Myocyte (in vitro differentiated cells): ENCODE measurements around the gene SOX6. TPM values are rescaled to one million over a fixed set of nuclear protein-coding genes. Genes with fewer than 3 reads are reported as not detected.
A peak's percentile ranks its signal among the peaks of the same experiment; 100 is the strongest.

Source experiments
- DNase-seq: peaks from one replicate; pipeline ENCODE4 v3.0.0-alpha.2; 2012; ENCODE audit warnings: low read depth
- total RNA-seq: library from RNA; depleted of rRNA; stranded (reverse); fragments of >200 nt; gene quantifications from 2 replicates; pipeline ENCODE4 v1.2.3, GENCODE V29; 2014

The SOX6 gene
- total RNA-seq, 1 donor from 2014 or later: 1.1 TPM

GRCh38 chr11:15969281-15969680, 387.1 kb downstream of the SOX6 start:
- peak; percentile 82 for DNase-seq

GRCh38 chr11:15968461-15969130, 387.8 kb downstream of the SOX6 start:
- peak; percentile 34 for DNase-seq

GRCh38 chr11:15967966-15968365, 388.4 kb downstream of the SOX6 start:
- DNase-seq: peak; percentile 26

- peak; percentile 9 for DNase-seq
Observed at GRCh38 chr11:15967166-15967565, 389.2 kb downstream of the SOX6 start.

- no peak for DNase-seq
Observed at GRCh38 chr11:15965562-15966250, 390.6 kb downstream of the SOX6 start.

- DNase-seq: no peak
Observed at GRCh38 chr11:15963266-15963665, 393.1 kb downstream of the SOX6 start.

GRCh38 chr11:15958910-15959309, 397.4 kb downstream of the SOX6 start:
- no peak for DNase-seq

- DNase-seq: no peak
Observed at GRCh38 chr11:15957234-15957633, 399.1 kb downstream of the SOX6 start.

- DNase-seq: no peak
Observed at GRCh38 chr11:15956302-15956701, 400.0 kb downstream of the SOX6 start.

- DNase-seq: no peak
Observed at GRCh38 chr11:15955595-15955994, 400.8 kb downstream of the SOX6 start.

- DNase-seq: no peak
Observed at GRCh38 chr11:15947681-15948648, 408.4 kb downstream of the SOX6 start.

GRCh38 chr11:15945726-15946125, 410.6 kb downstream of the SOX6 start:
- no peak for DNase-seq

GRCh38 chr11:15944460-15944859, 411.9 kb downstream of the SOX6 start:
- DNase-seq: no peak

GRCh38 chr11:15943418-15944197, 412.7 kb downstream of the SOX6 start:
- no peak for DNase-seq

- DNase-seq: no peak
Observed at GRCh38 chr11:15942936-15943335, 413.4 kb downstream of the SOX6 start.

- no peak for DNase-seq
Observed at GRCh38 chr11:15942126-15942525, 414.2 kb downstream of the SOX6 start.

- peak; percentile 53 for DNase-seq
Observed at GRCh38 chr11:15941206-15941770, 415.1 kb downstream of the SOX6 start.

GRCh38 chr11:15940462-15941205, 415.7 kb downstream of the SOX6 start:
- DNase-seq: no peak

GRCh38 chr11:15938983-15939382, 417.4 kb downstream of the SOX6 start:
- DNase-seq: no peak

GRCh38 chr11:15938121-15938611, 418.2 kb downstream of the SOX6 start:
- DNase-seq: no peak
